NCI-H2227 treated with DMSO at 0.1 percent for 48 hours (cell line): ENCODE data around the gene GIPC2.
"Not testable (repeated sequence)": the region's sequence is repeated elsewhere in the genome, so short reads cannot be mapped to it uniquely, and the experiment has no call there.

Experiments used
- DNase-seq: peaks from one replicate; lab custom pipeline; 2025; lab: John Stamatoyannopoulos, UW

Gene GIPC2

DNA sequence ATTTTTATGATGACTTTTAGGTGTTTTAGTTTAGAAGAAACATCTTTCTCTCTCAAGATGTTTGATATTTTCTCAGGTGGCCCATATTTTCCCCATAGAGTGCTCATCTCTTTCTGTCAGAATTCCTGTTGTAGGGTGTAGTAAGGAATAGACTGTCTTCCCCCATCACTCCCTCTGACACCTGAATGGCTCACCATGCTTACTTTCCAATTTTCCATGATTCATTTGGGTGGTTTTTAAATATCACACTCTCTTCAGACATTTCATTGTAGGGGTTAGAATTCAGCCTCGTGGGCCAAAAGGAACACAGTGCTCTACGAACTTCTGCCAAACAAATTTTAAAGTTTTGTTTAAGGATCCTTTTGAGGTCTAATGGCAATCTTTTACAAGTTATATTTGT lies 24.0 kb downstream of the GIPC2 start:
- DNase-seq: no peak

GRCh38 chr1:78070210-78070609 lies 24.4 kb downstream of the GIPC2 start:
- no peak for DNase-seq

DNA sequence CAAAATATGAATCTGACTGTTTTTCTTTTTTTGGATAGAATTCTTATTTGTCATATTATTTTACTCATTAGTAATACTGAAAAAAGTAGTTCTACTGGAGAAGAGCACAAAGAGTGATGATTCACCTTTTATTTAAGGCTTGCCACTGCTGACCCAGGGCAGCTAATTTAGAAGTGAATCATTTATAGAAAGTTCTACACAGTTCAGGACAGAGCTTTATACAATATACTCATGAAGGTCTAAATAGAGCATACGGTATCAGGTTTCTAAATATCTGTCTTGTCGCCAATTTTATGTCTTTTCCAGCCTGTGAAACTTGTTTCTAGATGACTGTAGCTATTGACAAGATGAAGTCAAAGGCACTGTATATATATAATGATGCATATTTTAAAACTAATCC lies 25.0 kb downstream of the GIPC2 start:
- DNase-seq: no peak

- DNase-seq: no peak
Observed at GRCh38 chr1:78071696-78072095, 25.9 kb downstream of the GIPC2 start.

DNA sequence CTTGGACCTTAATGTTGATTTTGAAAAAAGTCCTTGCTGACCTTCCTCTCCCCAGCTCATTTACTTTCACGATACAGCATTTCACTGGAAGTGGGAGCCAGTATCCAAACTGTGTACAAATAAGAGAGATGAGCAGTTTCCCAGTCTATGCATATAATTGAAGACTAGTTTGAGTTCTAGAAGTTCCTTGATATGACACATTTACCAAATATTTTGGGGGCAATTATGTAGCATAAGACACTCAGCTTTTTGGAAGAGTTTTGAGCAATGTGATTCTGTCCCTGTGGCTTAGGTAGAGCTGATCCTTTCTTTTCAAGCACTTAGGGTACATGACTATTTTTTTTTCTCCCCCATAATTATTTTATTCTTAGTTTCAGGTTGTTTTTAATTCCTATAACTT lies 26.4 kb downstream of the GIPC2 start:
- DNase-seq: no peak

GRCh38 chr1:78073441-78073840 lies 27.7 kb downstream of the GIPC2 start:
- DNase-seq: no peak

DNA sequence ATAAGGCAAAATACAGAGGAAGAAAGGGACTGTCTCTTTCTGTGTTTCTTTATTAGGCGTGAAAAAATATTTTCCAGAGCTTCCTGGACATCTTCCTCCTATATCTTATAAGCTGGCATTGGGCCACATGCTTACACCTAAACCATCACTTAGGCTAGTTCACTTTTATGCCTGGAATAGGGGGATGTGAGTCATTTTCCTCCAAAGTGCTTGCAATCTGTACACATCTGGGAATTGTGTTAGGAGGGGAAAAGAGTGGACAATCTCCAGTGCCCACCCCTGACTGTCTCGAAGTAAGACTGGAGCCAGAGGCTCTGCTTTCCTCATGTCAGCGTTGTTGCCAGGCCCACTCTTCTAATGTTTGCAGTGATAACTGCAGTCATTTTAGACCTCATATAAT lies 29.9 kb downstream of the GIPC2 start:
- DNase-seq: no peak

DNA sequence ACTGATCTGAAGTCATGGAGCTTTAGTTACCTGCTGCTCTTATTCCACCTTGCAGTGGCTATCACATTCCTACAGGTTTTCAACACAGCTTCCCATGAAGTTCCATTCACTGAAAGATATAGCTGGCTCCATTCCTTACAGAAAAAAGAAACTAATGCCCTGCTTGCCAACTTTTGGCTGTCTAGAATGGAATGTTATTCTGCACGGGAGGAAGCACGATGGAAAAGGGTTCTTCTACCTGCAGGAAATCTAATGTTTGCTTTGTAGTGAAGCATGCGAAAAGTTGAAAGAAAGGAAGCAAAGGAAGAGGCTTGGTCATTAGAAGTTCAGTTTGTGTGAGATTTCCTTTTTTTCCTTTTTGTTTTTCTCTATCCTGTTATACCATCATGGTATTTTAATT lies 32.6 kb downstream of the GIPC2 start:
- no peak for DNase-seq

DNA sequence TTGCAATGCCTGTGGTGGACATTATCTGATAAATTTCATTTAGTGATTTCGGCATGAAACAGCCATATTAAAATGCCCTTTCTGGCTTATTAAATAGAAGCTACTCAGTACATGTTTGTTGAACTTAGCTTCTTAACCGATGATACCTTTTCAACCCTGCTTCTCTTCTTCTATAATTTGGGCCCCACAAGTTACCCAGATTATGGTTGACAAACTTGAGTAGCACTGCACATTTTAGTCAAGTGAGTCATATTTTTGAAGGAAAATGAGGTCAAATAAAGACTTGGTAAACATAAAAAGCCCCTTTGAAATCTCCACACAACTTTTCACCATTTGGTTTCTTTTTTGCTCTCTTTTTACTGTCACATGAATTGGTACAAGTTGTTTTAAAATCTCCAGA lies 33.8 kb downstream of the GIPC2 start:
- DNase-seq: no peak

GRCh38 chr1:78080767-78081166 lies 35.0 kb downstream of the GIPC2 start:
- DNase-seq: no peak

- no peak for DNase-seq
Observed at GRCh38 chr1:78081980-78082860, 36.5 kb downstream of the GIPC2 start.

DNA sequence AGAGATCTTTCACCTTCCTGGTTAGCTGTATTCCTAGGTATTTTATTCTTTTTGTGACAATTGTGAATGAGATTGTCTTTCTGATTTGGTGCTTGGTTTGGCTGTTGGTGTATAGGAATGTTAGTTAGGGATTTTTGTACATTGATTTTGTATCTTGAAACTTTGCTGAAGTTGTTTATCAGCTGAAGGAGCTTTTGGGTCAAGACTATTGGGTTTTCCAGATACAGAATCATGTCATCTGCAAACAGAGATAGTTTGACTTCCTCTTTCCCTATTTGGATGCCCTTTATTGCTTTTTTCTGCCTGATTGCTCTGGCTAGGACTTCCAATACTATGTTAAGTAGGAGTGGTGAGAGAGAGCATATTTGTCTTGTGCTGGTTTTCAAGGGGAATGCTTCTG lies 38.9 kb downstream of the GIPC2 start:
- DNase-seq: not testable (repeated sequence)

DNA sequence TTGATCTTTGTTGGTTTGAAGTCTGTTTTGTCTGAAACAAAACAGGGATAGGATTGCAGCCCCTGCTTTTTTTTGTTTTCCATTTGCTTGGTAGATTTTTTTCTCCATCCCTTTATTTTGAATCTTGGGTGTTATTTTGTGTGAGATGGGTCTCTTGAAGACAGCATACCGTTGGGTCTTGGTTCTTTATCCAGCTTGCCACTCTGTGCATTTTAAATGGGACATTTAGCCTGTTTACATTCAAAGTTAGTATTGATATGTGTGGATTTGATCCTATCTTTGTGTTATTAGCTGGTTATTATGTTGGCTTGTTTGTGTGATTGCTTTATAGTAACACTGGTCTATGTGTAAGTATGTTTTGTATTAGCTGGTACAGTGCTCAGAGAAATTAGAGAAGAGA lies 40.9 kb downstream of the GIPC2 start:
- no peak for DNase-seq

DNA sequence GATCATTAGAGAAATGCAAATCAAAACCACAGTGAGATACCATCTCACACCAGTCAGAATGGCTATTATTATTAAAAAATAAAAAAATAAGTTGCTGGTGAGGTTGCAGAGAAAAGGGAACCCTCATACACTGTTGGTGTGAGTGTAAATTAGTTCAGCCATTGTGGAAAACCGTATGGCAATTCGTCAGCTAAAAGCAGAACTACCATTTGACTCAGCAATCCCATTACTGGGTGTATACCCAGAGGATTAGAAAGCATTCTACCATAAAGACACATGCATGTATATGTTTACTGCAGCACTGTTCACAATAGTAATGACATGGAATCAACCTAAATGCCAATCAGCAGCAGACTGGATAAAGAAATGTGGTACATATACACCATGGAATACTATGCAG lies 42.2 kb downstream of the GIPC2 start:
- DNase-seq: no peak

DNA sequence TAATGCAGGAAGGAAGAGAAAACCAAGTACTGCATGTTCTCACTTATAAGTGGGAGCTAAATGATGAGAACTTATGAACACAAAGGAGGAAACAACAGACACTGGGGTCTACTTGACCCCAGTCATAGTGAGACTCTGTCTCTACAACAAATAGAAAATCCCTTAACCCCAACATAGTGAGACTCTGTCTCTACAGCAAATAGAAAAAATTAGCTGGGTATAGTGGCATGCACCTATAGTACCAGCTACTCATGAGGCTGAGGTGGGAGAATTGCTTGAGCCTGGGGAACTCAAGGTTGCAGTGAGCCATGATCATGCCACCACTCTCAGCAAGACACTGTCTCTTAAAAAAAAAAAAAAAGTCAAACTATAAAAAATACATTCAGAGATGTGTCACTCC lies 42.7 kb downstream of the GIPC2 start:
- DNase-seq: no peak

- no peak for DNase-seq
Observed at GRCh38 chr1:78089010-78089409, 43.2 kb downstream of the GIPC2 start.

DNA sequence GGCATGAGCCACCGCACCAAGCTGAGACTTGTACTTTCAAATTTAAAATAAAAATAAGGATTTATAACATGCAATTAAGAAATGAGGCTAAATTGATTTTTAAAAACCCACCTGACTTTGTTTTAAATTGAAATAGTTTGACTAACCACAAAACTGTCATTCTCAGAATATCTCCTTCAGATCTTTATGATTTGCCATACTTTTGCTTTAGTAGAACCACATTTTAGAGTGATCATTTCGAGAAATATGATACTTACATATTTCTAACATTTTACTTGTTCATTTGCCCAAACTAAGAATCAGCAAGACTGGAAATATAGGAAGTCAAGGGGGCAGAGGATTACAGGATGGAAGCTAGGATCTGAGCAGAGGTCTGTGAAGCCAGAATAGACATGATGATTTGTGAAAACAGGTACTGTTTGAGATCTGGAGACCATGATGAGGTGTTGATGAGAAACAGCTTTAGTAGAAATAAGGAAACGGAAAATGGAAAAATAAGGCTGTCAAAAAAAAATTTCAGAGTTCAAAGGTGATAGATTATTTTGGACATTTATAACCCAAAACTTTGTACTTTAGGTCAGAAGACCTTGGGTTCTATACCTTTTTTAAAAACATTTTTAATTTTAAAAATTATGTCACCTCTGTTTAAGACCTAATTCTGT lies 44.8 kb downstream of the GIPC2 start:
- DNase-seq: no peak

GRCh38 chr1:78091215-78091813 lies 45.5 kb downstream of the GIPC2 start:
- peak; percentile 7 for DNase-seq

DNA sequence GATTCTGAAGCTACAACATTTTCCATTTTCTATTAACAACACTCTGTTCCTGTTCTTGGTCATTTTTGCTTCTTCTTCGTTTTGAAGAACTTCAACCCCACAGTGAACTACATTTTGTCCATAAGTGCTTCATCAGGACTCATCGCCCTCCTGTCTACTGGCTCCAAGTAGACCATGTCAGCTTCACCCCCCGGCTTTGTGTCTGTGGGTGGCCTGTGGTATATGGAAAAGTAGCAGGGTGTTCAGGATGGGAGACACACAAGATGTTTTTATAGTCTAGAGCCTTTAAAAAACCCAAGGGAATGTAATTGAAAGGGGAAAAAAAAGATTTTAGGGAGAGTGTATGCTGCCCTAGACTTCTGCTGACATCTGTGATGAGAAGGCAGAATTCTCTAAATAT lies 46.1 kb downstream of the GIPC2 start:
- DNase-seq: no peak

- DNase-seq: no peak
Observed at GRCh38 chr1:78092643-78093042, 46.9 kb downstream of the GIPC2 start.

- DNase-seq: no peak
Observed at GRCh38 chr1:78093560-78093959, 47.8 kb downstream of the GIPC2 start.

DNA sequence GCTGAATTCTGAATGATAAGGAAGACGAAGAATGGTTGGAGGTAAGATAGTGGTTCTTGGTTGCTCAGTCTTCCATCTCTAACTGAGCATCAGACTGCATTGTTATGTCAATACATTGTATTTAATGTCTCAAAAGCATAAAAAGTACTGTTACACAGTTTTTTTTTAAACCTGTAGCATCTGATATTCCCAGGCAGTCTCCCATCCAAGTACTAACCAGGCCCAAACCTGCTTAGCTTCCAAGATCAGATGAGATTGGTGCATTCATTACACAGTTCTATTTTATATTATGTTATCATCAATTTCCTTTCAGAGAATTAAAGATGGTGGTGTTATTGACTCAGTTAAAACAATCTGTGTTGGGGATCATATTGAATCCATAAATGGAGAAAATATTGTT lies 48.9 kb downstream of the GIPC2 start:
- DNase-seq: no peak

GRCh38 chr1:78095593-78095992 lies 49.8 kb downstream of the GIPC2 start:
- no peak for DNase-seq
